Breast epithelium (tissue), 3 donors: ENCODE results near the gene TC2N.
"Not testable (repeated sequence)": the region's sequence is repeated elsewhere in the genome, so short reads cannot be mapped to it uniquely, and the experiment has no call there.

Experiments
- CTCF ChIP-seq, 3 donors: fragments of 450-650 bp; IDR thresholded peaks; one replicate each; pipeline ENCODE4 v1.5.1; 2016 to 2017; ENCODE audit warnings: antibody characterized with exemption in 3 of 3, mild to moderate bottlenecking in 3 of 3, moderate library complexity in 3 of 3
- POLR2A ChIP-seq: fragments of 450-650 bp; IDR thresholded peaks from one replicate; pipeline ENCODE4 v1.6.1; 2016; ENCODE audit warnings: antibody characterized with exemption, mild to moderate bottlenecking, moderate library complexity

GRCh38 chr14:91897716-91898115 is 30.4 kb upstream of the TC2N start:
- not testable (repeated sequence) for TF ChIP-seq POLR2A; CTCF (IDR thresholded peaks at IDR 0.05)
